ENCODE results near the gene KLHL6. TPM values are rescaled to one million over a fixed set of nuclear protein-coding genes. Genes with fewer than 3 reads are reported as not detected.

Gene KLHL6
- total and polyA plus RNA-seq, 2 of the 8 experiments (the other 6 are each of a cell fraction or from before 2014, with no cell fraction given): 0.05 TPM; not detected in 1

- TF ChIP-seq CHD7 (IDR thresholded peaks at IDR 0.05; ENCODE audit: insufficient replicate concordance, low read length): no peak
- no peak for TF ChIP-seq CHD2 (IDR thresholded peaks at IDR 0.05; ENCODE audit: low read length)
- no peak for TF ChIP-seq KDM4A (IDR thresholded peaks at IDR 0.05; ENCODE audit: low read depth, low read length, severe bottlenecking)
- no peak for TF ChIP-seq JUN (IDR thresholded peaks at IDR 0.05; ENCODE audit: low read depth, low read length)
- no peak for TF ChIP-seq CEBPB (IDR thresholded peaks at IDR 0.05; ENCODE audit: low read depth, low read length)
- TF ChIP-seq NANOG (IDR thresholded peaks at IDR 0.05; ENCODE audit: insufficient read depth, low read depth, low read length, poor library complexity, severe bottlenecking): no peak
- no peak for TF ChIP-seq SIRT6 (IDR thresholded peaks at IDR 0.05; ENCODE audit: low read length)
- TF ChIP-seq BACH1 (IDR thresholded peaks at IDR 0.05; ENCODE audit: low read length): no peak
- no peak for TF ChIP-seq SIX5 (IDR thresholded peaks at IDR 0.05; ENCODE audit: low read depth, low read length)
- no peak for TF ChIP-seq GTF2F1 (IDR thresholded peaks at IDR 0.05; ENCODE audit: borderline replicate concordance, low read depth, low read length)
- TF ChIP-seq TCF12 (IDR thresholded peaks at IDR 0.05; ENCODE audit: low read depth, low read length): no peak
- TF ChIP-seq SP1 (IDR thresholded peaks at IDR 0.05; ENCODE audit: low read depth, low read length): no peak
- TF ChIP-seq EGR1 (IDR thresholded peaks at IDR 0.05; ENCODE audit: borderline replicate concordance, low read depth, low read length): no peak
Measured at GRCh38 chr3:183526838-183527427, 28.6 kb downstream of the KLHL6 start (continued).
